ENCODE data around the gene AP3B1.
"Not testable (repeated sequence)": the region's sequence is repeated elsewhere in the genome, so short reads cannot be mapped to it uniquely, and the experiment has no call there.

The AP3B1 gene

GRCh38 chr5:78060421-78060820 lies 234.1 kb downstream of the AP3B1 start:
- DNase-seq = no peak

- no peak for DNase-seq
Measured at GRCh38 chr5:78058625-78059024, 235.9 kb downstream of the AP3B1 start.

GRCh38 chr5:78056901-78057514 lies 237.5 kb downstream of the AP3B1 start:
- DNase-seq = no peak

- no peak for DNase-seq
Measured at GRCh38 chr5:78056053-78056452, 238.4 kb downstream of the AP3B1 start.

GRCh38 chr5:78050888-78051287 lies 243.6 kb downstream of the AP3B1 start:
- no peak for DNase-seq

GRCh38 chr5:78046823-78047222 lies 247.7 kb downstream of the AP3B1 start:
- DNase-seq = not testable (repeated sequence)

- no peak for DNase-seq
Measured at GRCh38 chr5:78046006-78046405, 248.5 kb downstream of the AP3B1 start.

- DNase-seq = no peak
Measured at GRCh38 chr5:78041805-78042204, 252.7 kb downstream of the AP3B1 start.

GRCh38 chr5:78025540-78025939 lies 269.0 kb downstream of the AP3B1 start:
- no peak for DNase-seq

- no peak for DNase-seq
Measured at GRCh38 chr5:78019744-78020143, 274.8 kb downstream of the AP3B1 start.

- no peak for DNase-seq
Measured at GRCh38 chr5:78016863-78017529, 277.5 kb downstream of the AP3B1 start.

GRCh38 chr5:78009937-78010527 lies 284.5 kb downstream of the AP3B1 start:
- DNase-seq = no peak

GRCh38 chr5:78008356-78008967 lies 286.0 kb downstream of the AP3B1 start:
- no peak for DNase-seq

- DNase-seq = no peak
Measured at GRCh38 chr5:78007233-78007632, 287.3 kb downstream of the AP3B1 start.

GRCh38 chr5:78006449-78006848 lies 288.0 kb downstream of the AP3B1 start:
- no peak for DNase-seq

- no peak for DNase-seq
Measured at GRCh38 chr5:78005021-78005785, 289.3 kb downstream of the AP3B1 start.

GRCh38 chr5:78004559-78004958 lies 289.9 kb downstream of the AP3B1 start:
- DNase-seq = no peak

- no peak for DNase-seq
Measured at GRCh38 chr5:78003919-78004318, 290.6 kb downstream of the AP3B1 start.

- DNase-seq = no peak
Measured at GRCh38 chr5:78003450-78003849, 291.0 kb downstream of the AP3B1 start.

- no peak for DNase-seq
Measured at GRCh38 chr5:78002690-78003089, 291.8 kb downstream of the AP3B1 start.

GRCh38 chr5:78001197-78001596 lies 293.3 kb downstream of the AP3B1 start:
- no peak for DNase-seq

- no peak for DNase-seq
Measured at GRCh38 chr5:78000191-78000590, 294.3 kb downstream of the AP3B1 start.

- no peak for DNase-seq
Measured at GRCh38 chr5:77999399-77999798, 295.1 kb downstream of the AP3B1 start.

All from stimulated activated naive CD4-positive, alpha-beta T cell treated with Interleukin-2 at 50 U/mL for 16 hours (primary cell).